Osteoblast (primary cell): ENCODE data around the gene GALM. TPM values are rescaled to one million over a fixed set of nuclear protein-coding genes. Genes with fewer than 3 reads are reported as not detected.
"Not testable (repeated sequence)": the region's sequence is repeated elsewhere in the genome, so short reads cannot be mapped to it uniquely, and the experiment has no call there.

Experiments
- DNase-seq: peaks from one replicate; pipeline ENCODE4 v3.0.0; 2011; ENCODE audit warnings: low spot score, mixed read lengths; ENCODE audit not compliant: insufficient read length; ENCODE audit errors: missing footprints
- H2AFZ ChIP-seq: 2 replicates; pipeline ENCODE4 v1.6.0; 2011; ENCODE audit warnings: mild to moderate bottlenecking, low read length
- H3K27ac ChIP-seq: 2 replicates; pipeline ENCODE4 v1.5.1; 2011; ENCODE audit warnings: mild to moderate bottlenecking, low read depth, low read length, moderate library complexity
- H3K27me3 ChIP-seq: 2 replicates; pipeline ENCODE4 v1.6.0; 2012; ENCODE audit warnings: mild to moderate bottlenecking, control low read depth, inconsistent platforms, low read length, moderate library complexity; ENCODE audit not compliant: insufficient read depth
- H3K36me3 ChIP-seq: 2 replicates; pipeline ENCODE4 v1.5.1; 2011; ENCODE audit warnings: mild to moderate bottlenecking, low read length, control low read depth, moderate library complexity; ENCODE audit not compliant: insufficient read depth
- H3K4me1 ChIP-seq: 2 replicates; pipeline ENCODE4 v1.5.1; 2011; ENCODE audit warnings: mild to moderate bottlenecking, low read length, control low read depth, moderate library complexity; ENCODE audit not compliant: insufficient read depth
- H3K4me2 ChIP-seq: 2 replicates; pipeline ENCODE4 v1.6.0; 2011; ENCODE audit warnings: mild to moderate bottlenecking, low read length; ENCODE audit not compliant: insufficient read depth
- H3K4me3 ChIP-seq: fragments of 200-600 bp; sonication (generic); 3 replicates; pipeline ENCODE4 v1.5.1; 2012; ENCODE audit warnings: mild to moderate bottlenecking, low read length, inconsistent platforms; ENCODE audit not compliant: insufficient read depth
- H3K79me2 ChIP-seq: 2 replicates; pipeline ENCODE4 v1.6.0; 2012; ENCODE audit warnings: mild to moderate bottlenecking, low read length, control low read depth, inconsistent platforms; ENCODE audit not compliant: insufficient read depth
- H3K9me3 ChIP-seq: 2 replicates; pipeline ENCODE4 v1.5.1; 2011; ENCODE audit warnings: low read depth, low read length, control low read depth
- H4K20me1 ChIP-seq: 2 replicates; pipeline ENCODE4 v1.6.0; 2012; ENCODE audit warnings: mild to moderate bottlenecking, low read length, control low read depth; ENCODE audit not compliant: insufficient read depth
- total RNA-seq: library from RNA; depleted of rRNA; stranded (reverse); fragments of >200 nt; gene quantifications from 2 replicates; pipeline ENCODE4 v1.2.3, GENCODE V29; 2012
- TF ChIP-seq, protein P1 (sequence below): IDR thresholded peaks from 2 replicates; pipeline ENCODE4 v1.5.1; 2011; ENCODE audit warnings: mild to moderate bottlenecking, low read depth, low read length, moderate library complexity; ENCODE audit errors: extremely low read depth

Gene GALM
- total RNA-seq, 1 donor: 50.7 TPM

DNA sequence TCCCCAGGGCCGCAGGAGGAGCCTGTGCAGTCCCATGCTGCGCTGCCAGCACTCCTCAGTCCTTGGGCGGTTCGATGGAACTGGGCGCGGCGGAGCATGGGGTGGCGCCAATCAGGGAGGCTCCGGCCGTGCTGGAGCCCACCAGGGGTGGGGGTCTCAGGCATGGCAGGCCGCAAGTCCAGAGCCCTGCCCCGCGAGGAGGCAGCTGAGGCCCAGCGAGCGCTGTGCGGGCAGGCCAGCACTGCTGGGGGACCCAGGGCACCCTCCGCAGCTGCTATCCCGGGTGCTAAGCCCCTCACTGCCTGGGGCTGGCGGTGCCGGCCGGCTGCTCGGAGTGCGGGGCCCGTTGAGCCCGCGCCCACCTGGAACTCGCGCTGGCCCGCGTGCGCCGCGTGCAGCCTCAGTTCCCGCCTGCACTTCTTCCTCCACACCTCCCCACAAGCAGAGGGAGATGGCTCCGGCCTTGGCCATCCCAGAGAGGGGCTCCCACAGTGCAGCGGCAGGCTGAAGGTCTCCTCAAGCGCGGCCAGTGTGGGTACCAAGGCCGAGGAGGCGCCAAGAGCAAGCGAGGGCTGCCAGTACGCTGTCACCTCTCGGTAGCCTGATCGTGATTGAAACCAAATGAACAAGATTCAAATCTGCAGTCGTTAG, 22.8 kb upstream of the GALM start:
- Histone ChIP-seq H3K4me1 (no peaks in the 10 kb centered on the region), H2AFZ (no peak overlapping the region), H3K4me3 (no peak overlapping the region), H3K27ac (no peak overlapping the region), H3K4me2 (no peak overlapping the region), H4K20me1 (no peaks in the 10 kb centered on the region), H3K27me3 (no peaks in the 10 kb centered on the region), H3K9me3 (no peaks in the 10 kb centered on the region), H3K36me3 (no peaks in the 10 kb centered on the region), H3K79me2 (no peaks in the 10 kb centered on the region)
- DNase-seq: peak; percentile 18
- TF ChIP-seq, protein P1, sequence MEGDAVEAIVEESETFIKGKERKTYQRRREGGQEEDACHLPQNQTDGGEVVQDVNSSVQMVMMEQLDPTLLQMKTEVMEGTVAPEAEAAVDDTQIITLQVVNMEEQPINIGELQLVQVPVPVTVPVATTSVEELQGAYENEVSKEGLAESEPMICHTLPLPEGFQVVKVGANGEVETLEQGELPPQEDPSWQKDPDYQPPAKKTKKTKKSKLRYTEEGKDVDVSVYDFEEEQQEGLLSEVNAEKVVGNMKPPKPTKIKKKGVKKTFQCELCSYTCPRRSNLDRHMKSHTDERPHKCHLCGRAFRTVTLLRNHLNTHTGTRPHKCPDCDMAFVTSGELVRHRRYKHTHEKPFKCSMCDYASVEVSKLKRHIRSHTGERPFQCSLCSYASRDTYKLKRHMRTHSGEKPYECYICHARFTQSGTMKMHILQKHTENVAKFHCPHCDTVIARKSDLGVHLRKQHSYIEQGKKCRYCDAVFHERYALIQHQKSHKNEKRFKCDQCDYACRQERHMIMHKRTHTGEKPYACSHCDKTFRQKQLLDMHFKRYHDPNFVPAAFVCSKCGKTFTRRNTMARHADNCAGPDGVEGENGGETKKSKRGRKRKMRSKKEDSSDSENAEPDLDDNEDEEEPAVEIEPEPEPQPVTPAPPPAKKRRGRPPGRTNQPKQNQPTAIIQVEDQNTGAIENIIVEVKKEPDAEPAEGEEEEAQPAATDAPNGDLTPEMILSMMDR: no peak

DNA sequence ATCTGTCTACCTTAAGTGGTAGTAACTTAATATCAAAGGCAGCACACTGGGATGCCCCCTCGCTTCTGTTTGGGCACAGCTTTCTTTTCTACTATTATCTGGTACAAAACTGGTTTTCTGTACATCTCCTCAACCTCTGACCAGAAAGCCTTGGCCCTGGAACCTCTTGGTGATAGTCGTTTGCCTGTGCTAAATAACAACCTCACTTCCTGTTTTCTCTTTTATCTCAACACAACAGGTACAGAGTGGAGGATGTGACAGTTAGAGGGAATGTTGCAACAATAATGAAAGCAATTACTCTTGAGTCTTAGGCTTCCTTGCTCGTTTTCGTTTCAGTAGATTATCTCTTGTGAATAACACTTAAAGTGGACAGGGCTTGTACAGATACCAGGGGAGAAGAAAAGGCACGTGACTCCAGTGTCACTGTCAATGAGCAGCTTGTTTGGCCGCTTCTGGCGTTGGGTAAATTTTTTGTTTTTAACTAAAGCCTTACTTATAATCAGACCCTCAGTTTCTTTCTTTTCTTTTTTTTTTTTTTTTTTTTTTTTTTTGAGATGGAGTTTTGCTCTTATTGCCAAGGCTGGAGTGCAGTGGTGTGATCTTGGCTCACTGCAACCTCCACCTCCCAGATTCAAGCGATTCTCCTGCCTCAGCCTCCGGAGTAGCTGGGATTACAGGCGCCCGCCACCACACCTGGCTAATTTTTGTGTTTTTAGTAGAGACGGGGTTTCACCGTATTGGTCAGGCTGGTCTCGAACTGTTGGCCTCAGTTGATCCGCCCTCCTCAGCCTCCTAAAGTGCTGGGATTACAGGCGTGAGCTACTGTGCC, 22.0 kb upstream of the GALM start:
- H3K4me1 ChIP-seq, H2AFZ ChIP-seq, H3K4me2 ChIP-seq, H4K20me1 ChIP-seq, H3K36me3 ChIP-seq, H3K27ac ChIP-seq, H3K4me3 ChIP-seq, H3K27me3 ChIP-seq, H3K79me2 ChIP-seq, H3K9me3 ChIP-seq: not testable (repeated sequence)
- peak; percentile 46 for DNase-seq

DNA sequence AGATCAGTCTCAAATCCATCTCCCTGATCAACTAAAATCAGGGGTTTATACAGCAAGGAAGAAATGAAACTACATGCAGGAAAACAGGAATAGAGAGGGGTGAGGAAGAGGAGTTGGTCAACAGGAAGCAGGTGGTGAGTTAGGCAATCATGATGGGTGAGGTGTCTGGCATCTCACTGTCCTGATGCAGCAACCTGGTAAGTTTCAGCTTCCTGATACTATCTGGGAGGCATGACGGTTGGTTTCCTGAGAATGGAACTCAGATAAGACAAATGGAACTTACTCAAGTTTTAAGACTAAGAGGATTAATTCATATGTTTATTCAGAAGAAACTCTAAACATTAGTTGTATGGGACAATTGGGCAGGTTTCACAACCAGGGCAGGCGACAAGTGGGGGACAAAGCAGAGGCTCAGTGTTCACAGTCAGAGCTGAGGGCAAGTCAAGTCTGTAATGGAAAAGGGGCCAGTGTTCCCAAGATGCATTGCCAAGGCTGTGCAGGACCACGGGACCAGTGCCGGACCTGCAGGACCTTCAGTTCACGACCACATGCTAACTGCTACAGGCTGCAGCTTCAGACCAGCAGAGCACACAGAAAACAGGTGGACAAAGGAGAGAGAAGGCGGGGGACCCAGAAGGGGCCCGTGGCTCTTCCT, 17.7 kb upstream of the GALM start:
- Histone ChIP-seq H3K9me3 (no peaks in the 10 kb centered on the region), H4K20me1 (no peaks in the 10 kb centered on the region), H3K4me1 (no peaks in the 10 kb centered on the region), H3K27ac (no peak overlapping the region), H3K4me3 (no peak overlapping the region), H3K36me3 (no peaks in the 10 kb centered on the region), H2AFZ (no peak overlapping the region), H3K79me2 (no peaks in the 10 kb centered on the region), H3K4me2 (no peak overlapping the region), H3K27me3 (no peaks in the 10 kb centered on the region)
- TF ChIP-seq, protein P1: no peak
- DNase-seq: peak; percentile 27

DNA sequence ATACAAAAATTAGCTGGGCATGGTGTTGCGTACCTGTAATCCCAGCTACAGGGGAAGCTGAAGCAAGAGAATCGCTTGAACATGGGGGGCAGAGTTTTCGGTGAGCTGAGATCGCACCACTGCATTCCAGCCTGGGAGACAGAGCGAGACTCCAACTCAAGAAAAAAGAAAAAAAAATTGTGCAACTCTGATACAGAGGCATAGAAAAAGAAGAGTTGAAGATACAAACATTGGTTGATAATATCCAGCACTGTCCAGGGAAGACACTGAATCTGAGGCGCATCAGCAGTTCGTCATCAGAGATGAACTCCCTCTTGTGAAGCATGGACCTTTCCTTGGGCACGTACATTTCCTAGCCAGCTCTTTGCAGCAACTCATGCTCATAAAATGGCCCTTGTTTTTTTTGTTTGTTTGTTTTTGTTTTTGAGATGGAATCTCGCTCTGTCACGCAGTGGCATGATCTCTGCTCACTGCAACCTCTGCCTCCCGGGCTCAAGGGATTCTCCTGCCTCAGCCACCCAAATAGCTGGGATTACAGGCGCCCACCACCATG, 16.7 kb upstream of the GALM start:
- Histone ChIP-seq H3K27ac (no peak overlapping the region), H3K27me3 (no peaks in the 10 kb centered on the region), H3K4me1 (no peaks in the 10 kb centered on the region), H3K79me2 (no peaks in the 10 kb centered on the region), H4K20me1 (no peaks in the 10 kb centered on the region), H2AFZ (no peak overlapping the region), H3K4me3 (no peak overlapping the region), H3K36me3 (no peaks in the 10 kb centered on the region), H3K9me3 (no peaks in the 10 kb centered on the region), H3K4me2 (no peak overlapping the region)
- DNase-seq: no peak
- TF ChIP-seq, protein P1: no peak
